ENCODE results near the gene SYK.

GRCh38 chr9:90834828-90835595, 33.4 kb downstream of the SYK start:
- TF ChIP-seq EP300 (IDR thresholded peaks at IDR 0.05) (no peak), POLR2A (IDR thresholded peaks at IDR 0.05; ENCODE audit: low read depth) (no peak)
- TF ChIP-seq, protein P1, sequence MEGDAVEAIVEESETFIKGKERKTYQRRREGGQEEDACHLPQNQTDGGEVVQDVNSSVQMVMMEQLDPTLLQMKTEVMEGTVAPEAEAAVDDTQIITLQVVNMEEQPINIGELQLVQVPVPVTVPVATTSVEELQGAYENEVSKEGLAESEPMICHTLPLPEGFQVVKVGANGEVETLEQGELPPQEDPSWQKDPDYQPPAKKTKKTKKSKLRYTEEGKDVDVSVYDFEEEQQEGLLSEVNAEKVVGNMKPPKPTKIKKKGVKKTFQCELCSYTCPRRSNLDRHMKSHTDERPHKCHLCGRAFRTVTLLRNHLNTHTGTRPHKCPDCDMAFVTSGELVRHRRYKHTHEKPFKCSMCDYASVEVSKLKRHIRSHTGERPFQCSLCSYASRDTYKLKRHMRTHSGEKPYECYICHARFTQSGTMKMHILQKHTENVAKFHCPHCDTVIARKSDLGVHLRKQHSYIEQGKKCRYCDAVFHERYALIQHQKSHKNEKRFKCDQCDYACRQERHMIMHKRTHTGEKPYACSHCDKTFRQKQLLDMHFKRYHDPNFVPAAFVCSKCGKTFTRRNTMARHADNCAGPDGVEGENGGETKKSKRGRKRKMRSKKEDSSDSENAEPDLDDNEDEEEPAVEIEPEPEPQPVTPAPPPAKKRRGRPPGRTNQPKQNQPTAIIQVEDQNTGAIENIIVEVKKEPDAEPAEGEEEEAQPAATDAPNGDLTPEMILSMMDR (IDR thresholded peaks at IDR 0.05), result no peak
